Measurements from ENCODE around the gene CEP95. TPM values are rescaled to one million over a fixed set of nuclear protein-coding genes. Genes with fewer than 3 reads are reported as not detected.

CEP95 gene
- total RNA-seq, 1 experiment from 2014 or later, result 67.3 TPM

GRCh38 chr17:64554028-64554637, 47.4 kb downstream of the CEP95 start:
- no peak overlapping the region for H3K23ac ChIP-seq (ENCODE audit: insufficient read length, low read depth, low read length)
- no peak overlapping the region for H3K4me2 ChIP-seq (ENCODE audit: insufficient read depth, insufficient read length, low read length)
- no peak overlapping the region for H2AFZ ChIP-seq (ENCODE audit: low read length)
- DNase-seq, result no peak
- no peak overlapping the region for H3K18ac ChIP-seq (ENCODE audit: insufficient read length, low read depth, low read length)
- H3K4me1 ChIP-seq (ENCODE audit: insufficient read depth, low read length), result no peaks in the 10 kb centered on the region
- no peak overlapping the region for H4K91ac ChIP-seq (ENCODE audit: insufficient read length, low read depth, low read length)
- no peak overlapping the region for H2BK120ac ChIP-seq (ENCODE audit: low read depth, low read length, poor library complexity, severe bottlenecking)
- H3K14ac ChIP-seq (ENCODE audit: insufficient read depth, low read length), result no peak overlapping the region
- no peaks in the 10 kb centered on the region for H3K27me3 ChIP-seq (ENCODE audit: insufficient read depth, low read length)
- no peak overlapping the region for H2BK20ac ChIP-seq (ENCODE audit: low read depth, low read length, poor library complexity, severe bottlenecking)
- no peak overlapping the region for H3K27ac ChIP-seq (ENCODE audit: insufficient read length, low read depth, low read length)
- H3K4ac ChIP-seq (ENCODE audit: low read depth, low read length), result no peak overlapping the region
- H2BK5ac ChIP-seq (ENCODE audit: insufficient read length, low read length), result no peak overlapping the region
- no peaks in the 10 kb centered on the region for H3K9me3 ChIP-seq (ENCODE audit: control insufficient read depth, low read depth, low read length)
- H3K79me2 ChIP-seq (ENCODE audit: insufficient read depth, low read length), result no peaks in the 10 kb centered on the region
- no peaks in the 10 kb centered on the region for H3K23me2 ChIP-seq (ENCODE audit: insufficient read length, low read depth, low read length, poor library complexity, severe bottlenecking)
- no peaks in the 10 kb centered on the region for H3K9me3 Mint-ChIP-seq
- no peak overlapping the region for H4K5ac ChIP-seq (ENCODE audit: insufficient read length, low read depth, low read length)
- no peak overlapping the region for H3K9ac ChIP-seq (ENCODE audit: extremely low read depth, insufficient read length, low read length)
- H3K4me3 Mint-ChIP-seq, result no peak overlapping the region
- H3K36me3 Mint-ChIP-seq (ENCODE audit: insufficient read depth in 1 of 3, low read depth in 3 of 3), result peaks cover 3 to 22% (median 11%) of the 10 kb centered on the region in 3 experiments; a peak in 5 of 7 replicates
- H3K27ac Mint-ChIP-seq, result no peak overlapping the region
- no peak overlapping the region for H2AK5ac ChIP-seq (ENCODE audit: insufficient read length, low read length)
- H4K8ac ChIP-seq (replicated peaks; ENCODE audit: insufficient read length, low read depth, low read length), result no peak overlapping the region
- no peaks in the 10 kb centered on the region for H3K79me1 ChIP-seq (ENCODE audit: insufficient read depth, low read depth, low read length, poor library complexity, severe bottlenecking)
- no peaks in the 10 kb centered on the region for H4K20me1 ChIP-seq (ENCODE audit: control insufficient read depth, insufficient read depth, insufficient read length)
- TF ChIP-seq CTCF (conservative IDR thresholded peaks at IDR 0.05), result no peak
- no peak overlapping the region for H2BK12ac ChIP-seq (ENCODE audit: insufficient read length, low read depth, low read length)
- no peaks in the 10 kb centered on the region for H3K27me3 Mint-ChIP-seq (ENCODE audit: low read depth)
- no peak overlapping the region for H3K56ac ChIP-seq (ENCODE audit: insufficient read length, low read depth, low read length)
- H3K4me1 Mint-ChIP-seq, result peaks cover 9 to 12% of the 10 kb centered on the region in 2 experiments
- no peak overlapping the region for H3T11ph ChIP-seq (ENCODE audit: low read length)
- H2BK15ac ChIP-seq (ENCODE audit: low read depth, low read length), result no peak overlapping the region

Measured in H9 (cell line).